CD14-positive monocyte (primary cell): ENCODE data around the gene PTMS. TPM values are rescaled to one million over a fixed set of nuclear protein-coding genes. Genes with fewer than 3 reads are reported as not detected.

Source experiments
- DNase-seq, 3 donors: peaks; one replicate each; pipeline ENCODE4 v3.0.0-alpha.2; 2011 to 2022
- H2AFZ ChIP-seq: 2 replicates; pipeline ENCODE4 v1.6.0; 2012; ENCODE audit warnings: mild to moderate bottlenecking, low read depth, low read length, inconsistent platforms; ENCODE audit not compliant: insufficient read depth, poor library complexity, severe bottlenecking
- H3K27ac ChIP-seq, 2 donors: 1 replicate in 1 of 2; 2 replicates in 1 of 2; pipeline ENCODE4 v1.5.1; 2012 to 2013; ENCODE audit warnings: low read length in 2 of 2, control low read depth in 1 of 2, inconsistent platforms in 1 of 2, low read depth in 1 of 2, mild to moderate bottlenecking in 1 of 2
- H3K27me3 ChIP-seq, 2 donors: one replicate each; pipeline versions ENCODE4 v1.6.0 to v1.6.1; 2011 to 2013; ENCODE audit warnings: low read length in 2 of 2; ENCODE audit not compliant: control insufficient read depth in 2 of 2, insufficient read depth in 2 of 2
- H3K36me3 ChIP-seq, 2 donors: replicated peaks in 1 of 2; 1 replicate in 1 of 2; 2 replicates in 1 of 2; pipeline versions ENCODE4 v1.5.1 to v1.6.1; 2012 to 2013; ENCODE audit warnings: low read length in 2 of 2, control low read depth in 1 of 2, inconsistent platforms in 1 of 2, mild to moderate bottlenecking in 1 of 2; ENCODE audit not compliant: insufficient read depth in 2 of 2, control insufficient read depth in 1 of 2
- H3K4me1 ChIP-seq, 2 donors: 1 replicate in 1 of 2; 2 replicates in 1 of 2; pipeline versions ENCODE4 v1.5.1 to v1.6.1; 2012 to 2013; ENCODE audit warnings: low read length in 2 of 2, control low read depth in 1 of 2, inconsistent platforms in 1 of 2, mild to moderate bottlenecking in 1 of 2, moderate library complexity in 1 of 2; ENCODE audit not compliant: insufficient read depth in 2 of 2, control insufficient read depth in 1 of 2
- H3K4me2 ChIP-seq: replicated peaks from 2 replicates; pipeline ENCODE3; 2012; ENCODE audit warnings: low read length, moderate library complexity, mild to moderate bottlenecking; ENCODE audit not compliant: poor library complexity, severe bottlenecking; ENCODE audit errors: extremely low read depth
- H3K4me3 ChIP-seq, 3 experiments: fragments of 200-600 bp in 1 of 3; sonication (generic) in 1 of 3; replicated peaks in 1 of 3; 1 replicate in 2 of 3; 2 replicates in 1 of 3; pipeline ENCODE4 v1.5.1; 2011 to 2013; ENCODE audit warnings: low read length in 3 of 3, mild to moderate bottlenecking in 3 of 3, control low read depth in 2 of 3, low read depth in 2 of 3, inconsistent platforms in 1 of 3, moderate library complexity in 1 of 3
- H3K79me2 ChIP-seq: 2 replicates; pipeline ENCODE4 v1.6.0; 2012; ENCODE audit warnings: mild to moderate bottlenecking, control low read depth, inconsistent platforms, low read length, moderate library complexity; ENCODE audit not compliant: insufficient read depth
- H3K9ac ChIP-seq: 2 replicates; pipeline ENCODE4 v1.6.0; 2017; ENCODE audit warnings: low read length, mild to moderate bottlenecking; ENCODE audit not compliant: insufficient read depth, poor library complexity, severe bottlenecking
- H3K9me3 ChIP-seq, 2 donors: replicated peaks in 1 of 2; 1 replicate in 1 of 2; 2 replicates in 1 of 2; pipeline versions ENCODE4 v1.5.1 to v1.6.1; 2012 to 2013; ENCODE audit warnings: low read length in 2 of 2, control low read depth in 1 of 2; ENCODE audit not compliant: control insufficient read depth in 1 of 2, insufficient read depth in 1 of 2
- H4K20me1 ChIP-seq: 2 replicates; pipeline ENCODE4 v1.6.0; 2012; ENCODE audit warnings: mild to moderate bottlenecking, low read length, control low read depth, moderate library complexity; ENCODE audit not compliant: insufficient read depth
- H3K27ac Mint-ChIP-seq, 7 donors: one replicate each; pipeline ENCODE4 v1.8.0; 2020; ENCODE audit warnings: mild to moderate bottlenecking in 7 of 7, mixed read lengths in 7 of 7, moderate library complexity in 6 of 7, inconsistent platforms in 2 of 7
- H3K27me3 Mint-ChIP-seq, 3 donors: one replicate each; pipeline ENCODE4 v1.8.0; 2021 to 2022; ENCODE audit warnings: low read depth in 3 of 3, mild to moderate bottlenecking in 3 of 3, mixed read lengths in 3 of 3, moderate library complexity in 3 of 3, inconsistent platforms in 1 of 3
- H3K36me3 Mint-ChIP-seq, 2 donors: one replicate each; pipeline ENCODE4 v1.8.0; 2020; ENCODE audit warnings: mixed read lengths in 2 of 2, inconsistent platforms in 1 of 2, mild to moderate bottlenecking in 1 of 2
- H3K4me1 Mint-ChIP-seq: one replicate; pipeline ENCODE4 v1.8.0; 2020; ENCODE audit warnings: mild to moderate bottlenecking, mixed read lengths
- H3K4me3 Mint-ChIP-seq, 2 donors: one replicate each; pipeline ENCODE4 v1.8.0; 2020; ENCODE audit warnings: mild to moderate bottlenecking in 2 of 2, mixed read lengths in 2 of 2, moderate library complexity in 1 of 2
- H3K9me3 Mint-ChIP-seq, 7 donors: one replicate each; pipeline ENCODE4 v1.8.0; 2020 to 2022; ENCODE audit warnings: mixed read lengths in 7 of 7, mild to moderate bottlenecking in 6 of 7, moderate library complexity in 6 of 7, inconsistent platforms in 2 of 7
- CTCF ChIP-seq: fragments of 200-600 bp; IDR thresholded peaks from one replicate; pipeline ENCODE4 v1.8.0; 2022; ENCODE audit warnings: antibody characterized with exemption, mild to moderate bottlenecking
- WGBS: methylation state at CpG from one replicate; pipeline ENCODE4 v1.1.5; 2013; ENCODE audit warnings: missing lambda C conversion rate; ENCODE audit not compliant: insufficient coverage; 5-methylcytosine and 5-hydroxymethylcytosine counted together
- intact Hi-C, 2 donors: fragments of 100-400 bp; cut with micrococcal nuclease; formaldehyde crosslinking; loops; one replicate each; pipeline versions ENCODE4 v1.15.0 to v1.15.1; 2023
- polyA plus RNA-seq, 3 donors: library from polyadenylated mRNA; depleted of rRNA in 1 of 3; unstranded in 2 of 3; stranded (reverse) in 1 of 3; fragments of 300-500 nt in 2 of 3; fragments of >200 nt in 1 of 3; fragmentation: Illumina TruSeq in 2 of 3; gene quantifications; 1 replicate in 2 of 3; 2 replicates in 1 of 3; pipeline ENCODE4 v1.2.3, GENCODE V29; 2012 to 2021

Gene PTMS
- polyA plus RNA-seq, 3 donors = 2.4 to 9.7 (median 2.6) TPM

GRCh38 chr12:6780573-6780972 lies 14.4 kb downstream of the PTMS start:
- Mint-ChIP-seq H3K4me1 (peaks cover 38% of the 10 kb centered on the region), H3K4me3 (no peak overlapping the region), H3K9me3 (no peaks in the 10 kb centered on the region), H3K36me3 (peaks cover 0 to 2% of the 10 kb centered on the region in 2 donors), H3K27me3 (peaks cover 27 to 32% (median 30%) of the 10 kb centered on the region in 3 donors), H3K27ac (peak overlapping the region in 1 of 7 donors; percentile 24)
- intact Hi-C loops = no loop called here
- Histone ChIP-seq H4K20me1 (no peaks in the 10 kb centered on the region), H3K27me3 (peaks cover 0 to 27% of the 10 kb centered on the region in 2 donors), H3K27ac (no peak overlapping the region), H3K4me1 (peaks cover 35 to 51% of the 10 kb centered on the region in 2 donors), H3K36me3 (no peaks in the 10 kb centered on the region), H2AFZ (no peak overlapping the region), H3K9me3 (no peaks in the 10 kb centered on the region), H3K79me2 (no peaks in the 10 kb centered on the region), H3K9ac (no peak overlapping the region), H3K4me2 (no peak overlapping the region), H3K4me3 (no peak overlapping the region)
- DNase-seq = no peak
- WGBS = no CpG with 5 or more reads among the region's 6 CpGs
- no peak for TF ChIP-seq CTCF

GRCh38 chr12:6782119-6782518 lies 16.0 kb downstream of the PTMS start:
- DNase-seq = no peak
- peaks cover 0 to 13% of the 10 kb centered on the region in 2 donors for H3K27me3 ChIP-seq
- no peaks in the 10 kb centered on the region for H4K20me1 ChIP-seq
- Mint-ChIP-seq H3K27ac (no peak overlapping the region), H3K9me3 (no peaks in the 10 kb centered on the region), H3K4me1 (peaks cover 51% of the 10 kb centered on the region), H3K27me3 (peaks cover 14 to 19% (median 18%) of the 10 kb centered on the region in 3 donors), H3K4me3 (no peak overlapping the region), H3K36me3 (no peaks in the 10 kb centered on the region)
- H2AFZ ChIP-seq = no peak overlapping the region
- no peaks in the 10 kb centered on the region for H3K9me3 ChIP-seq
- H3K27ac ChIP-seq = no peak overlapping the region
- no peak overlapping the region for H3K4me3 ChIP-seq
- no CpG with 5 or more reads among the region's 6 CpGs for WGBS
- H3K4me1 ChIP-seq = peaks cover 50 to 66% of the 10 kb centered on the region in 2 donors
- H3K9ac ChIP-seq = no peak overlapping the region
- no peaks in the 10 kb centered on the region for H3K79me2 ChIP-seq
- H3K36me3 ChIP-seq = no peaks in the 10 kb centered on the region
- intact Hi-C loops = no loop called here
- no peak overlapping the region for H3K4me2 ChIP-seq
- no peak for TF ChIP-seq CTCF
